A673 (cell line): Measurements from ENCODE around the gene CARD8. TPM values are rescaled to one million over a fixed set of nuclear protein-coding genes. Genes with fewer than 3 reads are reported as not detected.

Experiments
- BruUV-seq: library from RNA; stranded (reverse); fragments of 400-500 nt; replicated peaks from 2 replicates; lab custom pipeline; 2021; lab: Mats Ljungman, UMichigan
- CTCF ChIA-PET: fragments of 300-600 bp; sonication (Branson Sonifier 250); formaldehyde crosslinking; loops from one replicate; lab custom pipeline; 2022; ENCODE audit warnings: antibody characterized with exemption; lab: Charles Lee
- POLR2A ChIA-PET: fragments of 300-600 bp; sonication (Branson Sonifier 250); formaldehyde crosslinking; loops from one replicate; lab custom pipeline; 2022; ENCODE audit warnings: antibody characterized with exemption; ENCODE audit not compliant: low non-redundant PET; lab: Charles Lee
- DNase-seq: peaks from one replicate; pipeline ENCODE4 v3.0.0-alpha.2; 2015; ENCODE audit warnings: low spot score
- H3K27ac ChIP-seq: fragments of 200-600 bp; sonication (generic); 2 replicates; pipeline ENCODE4 v1.5.1; 2016; ENCODE audit warnings: mixed run types, low read depth, mild to moderate bottlenecking, mixed read lengths, antibody characterized with exemption, low read length; ENCODE audit not compliant: poor library complexity, severe bottlenecking
- H3K27me3 ChIP-seq: fragments of 200-600 bp; sonication (generic); replicated peaks from 2 replicates; pipeline ENCODE4 v1.6.1; 2017; ENCODE audit warnings: mixed run types, low read depth, mild to moderate bottlenecking, mixed read lengths, antibody characterized with exemption, low read length; ENCODE audit not compliant: insufficient read depth, poor library complexity
- H3K36me3 ChIP-seq: fragments of 200-600 bp; sonication (generic); 2 replicates; pipeline ENCODE4 v1.6.1; 2016; ENCODE audit warnings: mixed run types, mild to moderate bottlenecking, mixed read lengths, antibody characterized with exemption, low read length; ENCODE audit not compliant: insufficient read depth, poor library complexity, severe bottlenecking
- H3K4me1 ChIP-seq: fragments of 200-600 bp; sonication (generic); 2 replicates; pipeline ENCODE4 v1.6.1; 2017; ENCODE audit warnings: mixed run types, mild to moderate bottlenecking, mixed read lengths, antibody characterized with exemption, low read length; ENCODE audit not compliant: insufficient read depth, poor library complexity, severe bottlenecking
- H3K4me3 ChIP-seq: fragments of 200-600 bp; sonication (generic); 2 replicates; pipeline ENCODE4 v1.5.1; 2016; ENCODE audit warnings: low read depth, mixed run types, mild to moderate bottlenecking, mixed read lengths, low read length; ENCODE audit not compliant: poor library complexity, severe bottlenecking
- H3K9me3 ChIP-seq: fragments of 200-600 bp; sonication (generic); 2 replicates; pipeline ENCODE4 v1.6.1; 2016; ENCODE audit warnings: mixed run types, low read depth, mild to moderate bottlenecking, mixed read lengths, antibody characterized with exemption, low read length; ENCODE audit not compliant: poor library complexity, severe bottlenecking
- CTCF ChIP-seq: fragments of 300-800, 200-600 bp; sonication (generic); conservative IDR thresholded peaks from 2 replicates; pipeline ENCODE4 v1.5.1; 2017; ENCODE audit warnings: low read depth, mild to moderate bottlenecking, antibody characterized with exemption, low read length, moderate library complexity, mixed read lengths
- EZH2 ChIP-seq: fragments of 200-600 bp; sonication (generic); IDR thresholded peaks from 2 replicates; pipeline ENCODE4 v1.6.1; 2017; ENCODE audit warnings: borderline replicate concordance, low read depth, mild to moderate bottlenecking, mixed read lengths, antibody characterized with exemption, low read length; ENCODE audit not compliant: poor library complexity, severe bottlenecking
- intact Hi-C: fragments of 100-400 bp; cut with micrococcal nuclease; formaldehyde crosslinking; loops from one replicate; pipeline ENCODE4 v1.10.0; 2022; ENCODE audit not compliant: unreplicated experiment
- total RNA-seq: library from RNA; stranded (reverse); gene quantifications from 2 replicates; pipeline ENCODE4 v1.2.3, GENCODE V29; 2021

The CARD8 gene
- total RNA-seq, 1 experiment from 2014 or later, result 151 TPM

GRCh38 chr19:48218997-48219396 lies 36.7 kb downstream of the CARD8 start:
- peak overlapping the region; percentile 46 for H3K27ac ChIP-seq
- POLR2A ChIA-PET, result no interaction called here

GRCh38 chr19:48216933-48217332 lies 38.8 kb downstream of the CARD8 start:
- DNase-seq, result no peak
- intact Hi-C loops, result no loop called here
- peaks cover 15% of the 10 kb centered on the region for H3K4me1 ChIP-seq
- no peaks in the 10 kb centered on the region for H3K27me3 ChIP-seq
- TF ChIP-seq CTCF (no peak), EZH2 (no peak)
- CTCF ChIA-PET, result no interaction called here
- no peak overlapping the region for H3K27ac ChIP-seq
- H3K9me3 ChIP-seq, result no peaks in the 10 kb centered on the region
- H3K36me3 ChIP-seq, result peaks cover 36% of the 10 kb centered on the region
- no TSS peak for BruUV-seq
- POLR2A ChIA-PET, result interaction anchor here (0.7 kb wide), 1 partner anchor 13 kb away, joined by 3 read pairs; no protein-coding TSS in a partner anchor
- H3K4me3 ChIP-seq, result no peak overlapping the region

More at GRCh38 chr19:48218997-48219396, 36.7 kb downstream of the CARD8 start:
- Histone ChIP-seq H3K9me3 (no peaks in the 10 kb centered on the region), H3K4me1 (peaks cover 18% of the 10 kb centered on the region), H3K27me3 (no peaks in the 10 kb centered on the region), H3K36me3 (peaks cover 38% of the 10 kb centered on the region), H3K4me3 (no peak overlapping the region)
- TF ChIP-seq EZH2, result no peak
- TF ChIP-seq CTCF, result no peak
- CTCF ChIA-PET, result no interaction called here
- BruUV-seq, result no TSS peak
- DNase-seq, result peak; percentile 64
- intact Hi-C loops, result no loop called here

GRCh38 chr19:48213959-48214358 lies 41.8 kb downstream of the CARD8 start:
- DNase-seq, result no peak
- no peaks in the 10 kb centered on the region for H3K27me3 ChIP-seq
- no peaks in the 10 kb centered on the region for H3K9me3 ChIP-seq
- H3K27ac ChIP-seq, result no peak overlapping the region
- H3K4me1 ChIP-seq, result peaks cover under 1% of the 10 kb centered on the region
- CTCF ChIA-PET, result no interaction called here
- POLR2A ChIA-PET, result no interaction called here
- peaks cover 19% of the 10 kb centered on the region for H3K36me3 ChIP-seq
- no peak for TF ChIP-seq CTCF
- TF ChIP-seq EZH2, result no peak
- intact Hi-C loops, result no loop called here
- H3K4me3 ChIP-seq, result no peak overlapping the region
- no TSS peak for BruUV-seq
